Left ventricle myocardium inferior (tissue), 1 donor: Measurements from ENCODE around the gene MDM4. TPM values are rescaled to one million over a fixed set of nuclear protein-coding genes. Genes with fewer than 3 reads are reported as not detected.

Experiments
- DNase-seq: peaks from one replicate; pipeline ENCODE4 v3.0.0-alpha.2; 2020
- H3K27ac ChIP-seq: fragments of 200-600 bp; replicated peaks from 2 replicates; pipeline ENCODE4 v1.8.0; 2021
- H3K27me3 ChIP-seq: fragments of 200-600 bp; 2 replicates; pipeline ENCODE4 v1.8.0; 2021; ENCODE audit warnings: low read depth
- H3K36me3 ChIP-seq: fragments of 200-600 bp; 2 replicates; pipeline ENCODE4 v1.8.0; 2021
- H3K4me1 ChIP-seq: fragments of 200-600 bp; 2 replicates; pipeline ENCODE4 v1.8.0; 2021
- H3K4me3 ChIP-seq: fragments of 200-600 bp; 2 replicates; pipeline ENCODE4 v1.8.0; 2021; ENCODE audit warnings: mild to moderate bottlenecking, moderate library complexity
- H3K9me3 ChIP-seq: fragments of 200-600 bp; replicated peaks from 2 replicates; pipeline ENCODE4 v1.8.0; 2021
- CTCF ChIP-seq: fragments of 200-600 bp; IDR thresholded peaks from 2 replicates; pipeline ENCODE4 v1.8.0; 2021; ENCODE audit warnings: antibody characterized with exemption, mild to moderate bottlenecking, borderline replicate concordance
- intact Hi-C: fragments of 100-400 bp; cut with micrococcal nuclease; formaldehyde crosslinking; loops from one replicate; pipeline ENCODE4 v1.11.0; 2022
- total RNA-seq: library from RNA; stranded (reverse); fragmentation: NEBNext Ultra II Directional; extraction: Animal tissue kit (Norgen Biotek cat#: 25700); gene quantifications from one replicate; pipeline ENCODE4 v1.2.1, GENCODE V29; 2021
- donor health status: DM: no; HTN: yes; CAD: no; lungs with severe emphysema.

MDM4 gene
- total RNA-seq, 1 donor from 2014 or later: 29.3 TPM

GRCh38 chr1:204471687-204472086, 44.5 kb upstream of the MDM4 start:
- H3K36me3 ChIP-seq: no peaks in the 10 kb centered on the region
- no peak overlapping the region for H3K27ac ChIP-seq
- H3K9me3 ChIP-seq: no peaks in the 10 kb centered on the region
- peaks cover 76% of the 10 kb centered on the region for H3K4me1 ChIP-seq
- H3K4me3 ChIP-seq: no peak overlapping the region
- TF ChIP-seq CTCF: no peak
- H3K27me3 ChIP-seq: no peaks in the 10 kb centered on the region
- intact Hi-C loops: no loop called here
- no peak for DNase-seq

- DNase-seq: no peak
- H3K9me3 ChIP-seq: no peaks in the 10 kb centered on the region
- no peak overlapping the region for H3K4me3 ChIP-seq
- no peak overlapping the region for H3K27ac ChIP-seq
- H3K27me3 ChIP-seq: no peaks in the 10 kb centered on the region
- H3K4me1 ChIP-seq: peaks cover 76% of the 10 kb centered on the region
- intact Hi-C loops: no loop called here
- TF ChIP-seq CTCF: no peak
- no peaks in the 10 kb centered on the region for H3K36me3 ChIP-seq
Observed at GRCh38 chr1:204472660-204473059, 43.5 kb upstream of the MDM4 start.

GRCh38 chr1:204473400-204473965, 42.7 kb upstream of the MDM4 start:
- no peak for TF ChIP-seq CTCF
- no peaks in the 10 kb centered on the region for H3K27me3 ChIP-seq
- DNase-seq: no peak
- H3K4me3 ChIP-seq: no peak overlapping the region
- H3K4me1 ChIP-seq: peaks cover 76% of the 10 kb centered on the region
- H3K36me3 ChIP-seq: no peaks in the 10 kb centered on the region
- intact Hi-C loops: no loop called here
- peak overlapping the region; percentile 0 for H3K27ac ChIP-seq
- H3K9me3 ChIP-seq: no peaks in the 10 kb centered on the region

GRCh38 chr1:204475656-204476432, 40.4 kb upstream of the MDM4 start:
- no peak for DNase-seq
- no peak for TF ChIP-seq CTCF
- no peaks in the 10 kb centered on the region for H3K36me3 ChIP-seq
- H3K9me3 ChIP-seq: no peaks in the 10 kb centered on the region
- H3K4me3 ChIP-seq: no peak overlapping the region
- H3K27me3 ChIP-seq: no peaks in the 10 kb centered on the region
- intact Hi-C loops: no loop called here
- H3K27ac ChIP-seq: peak overlapping the region; percentile 71
- H3K4me1 ChIP-seq: peaks cover 80% of the 10 kb centered on the region

- Histone ChIP-seq H3K4me1 (peaks cover 88% of the 10 kb centered on the region), H3K27ac (peak overlapping the region; percentile 71), H3K4me3 (no peak overlapping the region), H3K36me3 (no peaks in the 10 kb centered on the region), H3K27me3 (no peaks in the 10 kb centered on the region), H3K9me3 (no peaks in the 10 kb centered on the region)
- no peak for DNase-seq
- no peak for TF ChIP-seq CTCF
- intact Hi-C loops: no loop called here
Observed at GRCh38 chr1:204476563-204476962, 39.6 kb upstream of the MDM4 start.
